DLD1 (cell line): ENCODE results near the gene CCNL1.

Experiments used
- in situ Hi-C: cut with HindIII; loops from 2 replicates; pipeline ENCODE4 v1.10.0; 2017; ENCODE audit warnings: low sequenced_read_pairs

Gene CCNL1

GRCh38 chr3:157147099-157147803 is 12.7 kb downstream of the CCNL1 start:
- in situ Hi-C loops = loop anchor here (25.0 kb wide), 1 partner anchor 635 kb away; no protein-coding TSS in a partner anchor

- in situ Hi-C loops = loop anchor here (25.0 kb wide), 1 partner anchor 633 kb away; no protein-coding TSS in a partner anchor
Observed at GRCh38 chr3:157145606-157146322, 14.2 kb downstream of the CCNL1 start.

- in situ Hi-C loops = loop anchor here (25.0 kb wide), 1 partner anchor 630 kb away; no protein-coding TSS in a partner anchor
Observed at GRCh38 chr3:157142315-157142714, 17.6 kb downstream of the CCNL1 start.

GRCh38 chr3:157139938-157140534 is 19.9 kb downstream of the CCNL1 start:
- in situ Hi-C loops = loop anchor here (25.0 kb wide), 1 partner anchor 628 kb away; no protein-coding TSS in a partner anchor

GRCh38 chr3:157136647-157137387 is 23.1 kb downstream of the CCNL1 start:
- in situ Hi-C loops = loop anchor here (25.0 kb wide), 1 partner anchor 625 kb away; no protein-coding TSS in a partner anchor

GRCh38 chr3:157135671-157136396 is 24.1 kb downstream of the CCNL1 start:
- in situ Hi-C loops = loop anchor here (25.0 kb wide), 1 partner anchor 624 kb away; no protein-coding TSS in a partner anchor

GRCh38 chr3:157134620-157135191 is 25.2 kb downstream of the CCNL1 start:
- in situ Hi-C loops = loop anchor here (25.0 kb wide), 1 partner anchor 622 kb away; no protein-coding TSS in a partner anchor

GRCh38 chr3:157133434-157134320 is 26.3 kb downstream of the CCNL1 start:
- in situ Hi-C loops = loop anchor here (25.0 kb wide), 1 partner anchor 621 kb away; no protein-coding TSS in a partner anchor

- in situ Hi-C loops = loop anchor here (25.0 kb wide), 1 partner anchor 621 kb away; no protein-coding TSS in a partner anchor
Observed at GRCh38 chr3:157132936-157133335, 27.0 kb downstream of the CCNL1 start.

GRCh38 chr3:157132341-157132740 is 27.6 kb downstream of the CCNL1 start:
- in situ Hi-C loops = loop anchor here (25.0 kb wide), 1 partner anchor 620 kb away; no protein-coding TSS in a partner anchor

- in situ Hi-C loops = loop anchor here (25.0 kb wide), 1 partner anchor 620 kb away; no protein-coding TSS in a partner anchor
Observed at GRCh38 chr3:157131861-157132260, 28.1 kb downstream of the CCNL1 start.

- in situ Hi-C loops = loop anchor here (25.0 kb wide), 1 partner anchor 618 kb away; no protein-coding TSS in a partner anchor
Observed at GRCh38 chr3:157130467-157131251, 29.3 kb downstream of the CCNL1 start.

- in situ Hi-C loops = loop anchor here (25.0 kb wide), 1 partner anchor 618 kb away; no protein-coding TSS in a partner anchor
Observed at GRCh38 chr3:157129803-157130466, 30.0 kb downstream of the CCNL1 start.

- in situ Hi-C loops = loop anchor here (25.0 kb wide), 1 partner anchor 617 kb away; no protein-coding TSS in a partner anchor
Observed at GRCh38 chr3:157128771-157129681, 30.9 kb downstream of the CCNL1 start.

GRCh38 chr3:157127831-157128767 is 31.8 kb downstream of the CCNL1 start:
- in situ Hi-C loops = loop anchor here (25.0 kb wide), 1 partner anchor 616 kb away; no protein-coding TSS in a partner anchor
